GM12865 (cell line): Measurements from ENCODE around the gene MTX3.

ENCODE experiments used
- DNase-seq: peaks from one replicate; pipeline ENCODE4 v3.0.0; 2010; ENCODE audit warnings: low read depth
- H3K4me3 ChIP-seq: 2 replicates; pipeline ENCODE4 v1.5.1; 2011; ENCODE audit warnings: mild to moderate bottlenecking, low read depth, low read length, control low read depth
- TF ChIP-seq, protein P1 (sequence below): IDR thresholded peaks from 2 replicates; pipeline ENCODE4 v1.5.1; 2011; ENCODE audit warnings: low read length, control low read depth, low read depth, inconsistent platforms; ENCODE audit not compliant: insufficient read depth; ENCODE audit errors: missing control alignments

MTX3 gene

DNA sequence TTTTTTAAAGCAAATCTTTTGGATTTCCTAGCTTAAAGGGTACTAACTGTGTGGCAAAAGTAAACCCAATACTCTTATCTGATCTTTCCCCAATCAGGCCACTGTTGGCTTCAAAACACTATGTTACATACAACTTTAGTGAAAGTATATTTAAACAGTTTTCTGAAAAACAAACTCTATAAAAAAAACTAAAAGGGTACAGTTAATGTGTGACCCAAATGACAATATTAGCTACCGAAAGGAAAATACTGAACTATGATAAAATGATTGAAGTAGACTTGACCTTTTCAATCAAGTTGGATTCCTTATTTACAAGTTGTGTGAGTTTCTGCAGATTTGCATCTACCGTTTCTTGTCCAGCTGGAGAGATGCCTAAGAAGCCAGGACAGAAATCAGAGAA is 5.8 kb downstream of the MTX3 start:
- no peak overlapping the region for H3K4me3 ChIP-seq
- no peak for DNase-seq
- TF ChIP-seq, protein P1, sequence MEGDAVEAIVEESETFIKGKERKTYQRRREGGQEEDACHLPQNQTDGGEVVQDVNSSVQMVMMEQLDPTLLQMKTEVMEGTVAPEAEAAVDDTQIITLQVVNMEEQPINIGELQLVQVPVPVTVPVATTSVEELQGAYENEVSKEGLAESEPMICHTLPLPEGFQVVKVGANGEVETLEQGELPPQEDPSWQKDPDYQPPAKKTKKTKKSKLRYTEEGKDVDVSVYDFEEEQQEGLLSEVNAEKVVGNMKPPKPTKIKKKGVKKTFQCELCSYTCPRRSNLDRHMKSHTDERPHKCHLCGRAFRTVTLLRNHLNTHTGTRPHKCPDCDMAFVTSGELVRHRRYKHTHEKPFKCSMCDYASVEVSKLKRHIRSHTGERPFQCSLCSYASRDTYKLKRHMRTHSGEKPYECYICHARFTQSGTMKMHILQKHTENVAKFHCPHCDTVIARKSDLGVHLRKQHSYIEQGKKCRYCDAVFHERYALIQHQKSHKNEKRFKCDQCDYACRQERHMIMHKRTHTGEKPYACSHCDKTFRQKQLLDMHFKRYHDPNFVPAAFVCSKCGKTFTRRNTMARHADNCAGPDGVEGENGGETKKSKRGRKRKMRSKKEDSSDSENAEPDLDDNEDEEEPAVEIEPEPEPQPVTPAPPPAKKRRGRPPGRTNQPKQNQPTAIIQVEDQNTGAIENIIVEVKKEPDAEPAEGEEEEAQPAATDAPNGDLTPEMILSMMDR = no peak

DNA sequence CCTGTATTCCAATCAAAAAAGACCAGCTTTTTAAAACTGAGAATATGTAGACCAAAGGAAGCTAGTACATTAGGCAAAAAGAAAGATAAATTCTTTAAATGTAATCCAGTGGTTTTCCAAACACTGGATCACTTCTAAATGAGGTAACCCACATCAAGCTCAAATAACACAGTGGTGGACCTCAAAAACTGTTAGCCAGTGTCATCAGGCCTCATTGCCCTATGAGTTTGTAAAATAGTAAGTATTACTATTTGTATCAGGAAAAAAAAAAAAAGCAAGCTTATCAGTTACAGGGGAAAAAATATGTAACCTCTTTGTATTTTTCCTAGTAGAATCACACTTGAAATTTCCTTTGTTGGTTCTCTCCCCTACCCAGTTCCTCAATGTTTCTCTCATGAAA is 6.7 kb downstream of the MTX3 start:
- TF ChIP-seq, protein P1 = no peak
- H3K4me3 ChIP-seq = no peak overlapping the region
- no peak for DNase-seq

DNA sequence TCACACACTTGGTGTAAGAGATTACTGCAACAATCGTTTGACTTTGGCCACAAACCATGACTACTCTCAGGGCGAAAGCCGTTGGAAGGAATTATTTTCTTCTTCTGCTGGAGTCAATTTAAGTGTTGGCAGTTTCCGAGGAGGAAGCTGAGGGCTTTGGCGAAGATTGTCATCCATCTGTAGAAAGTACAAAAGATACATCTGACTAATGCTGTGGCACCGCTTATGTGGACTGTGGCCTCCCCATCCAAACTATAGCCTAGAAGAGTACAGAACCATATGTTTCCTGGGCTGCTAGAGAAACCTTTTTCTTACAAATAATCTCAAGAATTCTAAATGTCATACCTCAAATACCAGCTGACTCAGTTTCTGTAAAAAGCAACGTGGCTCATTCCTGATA is 7.4 kb downstream of the MTX3 start:
- no peak for DNase-seq
- H3K4me3 ChIP-seq = no peak overlapping the region
- TF ChIP-seq, protein P1 = no peak

DNA sequence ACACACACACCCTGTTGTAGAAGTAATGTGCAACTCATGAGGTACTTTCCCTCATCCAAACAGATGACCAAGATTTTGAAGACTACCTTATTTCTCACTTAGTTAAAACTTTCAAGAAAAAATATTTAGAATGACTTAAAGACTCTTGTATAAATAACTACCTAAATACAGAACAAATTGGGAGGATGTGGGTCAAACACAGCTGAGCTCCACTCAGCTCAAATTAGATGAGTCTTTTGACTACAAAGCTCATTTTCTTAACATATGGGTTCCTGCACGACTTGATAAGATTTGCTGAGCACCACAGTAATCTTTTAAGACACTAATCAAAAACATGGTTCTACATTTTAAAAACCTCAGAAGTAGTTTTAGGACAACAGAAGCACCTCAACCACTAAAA is 8.9 kb downstream of the MTX3 start:
- TF ChIP-seq, protein P1 = no peak
- DNase-seq = no peak
- no peak overlapping the region for H3K4me3 ChIP-seq

DNA sequence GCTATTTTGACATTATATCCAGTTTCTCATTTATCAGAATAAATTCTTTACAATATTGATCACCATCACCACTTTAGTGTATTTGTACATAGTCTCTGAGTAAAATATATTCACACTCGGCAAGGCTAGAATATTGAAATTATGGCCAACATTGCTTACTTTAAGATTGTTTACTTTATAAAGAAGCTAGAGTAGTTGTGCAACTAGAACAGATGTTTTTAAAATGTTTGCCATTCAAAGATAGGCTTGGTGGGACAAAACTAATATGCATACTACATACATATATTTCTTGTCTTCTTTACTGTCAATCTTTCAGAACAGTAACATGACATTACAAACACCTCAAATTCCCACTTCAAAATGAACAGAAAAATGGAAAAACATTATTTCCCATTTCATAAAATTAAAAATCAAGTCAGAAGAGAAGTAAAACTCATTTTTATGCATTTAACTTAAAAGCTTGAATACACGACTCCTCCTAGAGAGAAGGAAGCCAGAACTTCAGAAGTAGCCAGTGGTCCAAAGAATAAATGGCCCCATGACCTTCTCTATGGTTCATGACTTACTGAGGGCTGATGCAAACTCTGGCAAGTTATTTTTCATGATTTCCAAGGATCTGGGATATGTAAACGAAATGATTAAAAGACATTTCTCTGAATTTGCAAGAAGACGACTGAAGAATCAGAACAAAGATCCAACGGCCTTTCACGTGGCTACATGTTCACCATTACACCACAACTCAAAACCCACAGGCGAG is 14.1 kb downstream of the MTX3 start:
- TF ChIP-seq, protein P1 = no peak
- no peak for DNase-seq
- no peak overlapping the region for H3K4me3 ChIP-seq

DNA sequence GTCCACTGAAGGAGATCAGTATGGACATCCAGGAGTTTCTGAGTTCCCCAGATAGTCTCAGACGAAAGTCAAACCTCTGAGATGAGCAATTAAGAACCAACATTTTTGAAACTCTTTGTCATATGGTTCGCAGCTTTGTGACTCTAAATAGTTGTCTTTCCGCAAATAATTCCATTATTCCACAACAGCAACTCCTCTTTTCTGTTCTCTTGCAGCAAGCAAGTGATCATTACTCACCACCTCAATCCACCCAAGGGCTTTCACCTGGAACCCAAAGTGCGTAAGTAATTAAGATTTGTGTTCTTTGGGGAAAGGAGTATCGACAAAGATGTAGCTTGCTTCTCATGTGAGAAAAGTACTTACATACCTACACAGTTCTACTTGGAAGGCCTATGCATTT is 15.6 kb downstream of the MTX3 start:
- H3K4me3 ChIP-seq = no peak overlapping the region
- TF ChIP-seq, protein P1 = no peak
- DNase-seq = no peak

DNA sequence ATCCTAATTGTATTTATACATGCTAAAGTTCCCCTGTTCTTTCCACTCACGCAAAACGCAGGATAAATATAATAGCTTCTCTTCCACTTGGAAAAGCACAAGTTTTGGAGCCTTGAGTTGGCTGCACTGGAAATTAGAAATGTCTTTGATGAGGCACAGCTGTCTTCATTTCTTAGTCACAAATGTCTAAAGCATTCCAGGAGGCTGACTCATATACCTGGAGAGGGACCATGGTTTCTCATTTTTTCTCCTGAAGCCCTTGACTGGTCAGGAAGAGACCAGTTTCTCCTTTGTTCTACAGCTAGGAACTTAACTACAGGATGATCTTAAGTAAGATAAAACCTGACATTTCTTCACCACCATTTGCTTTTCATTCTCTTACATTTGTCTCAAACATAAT is 16.2 kb downstream of the MTX3 start:
- no peak for DNase-seq
- TF ChIP-seq, protein P1 = no peak
- no peak overlapping the region for H3K4me3 ChIP-seq
